ENCODE results near the gene TNKS1BP1.
"Not testable (repeated sequence)": the region's sequence is repeated elsewhere in the genome, so short reads cannot be mapped to it uniquely, and the experiment has no call there.

TNKS1BP1 gene

GRCh38 chr11:57353036-57353435 is 28.3 kb upstream of the TNKS1BP1 start:
- DNase-seq, result no peak

GRCh38 chr11:57349491-57350274 is 24.9 kb upstream of the TNKS1BP1 start:
- DNase-seq, result peak; percentile 37

- DNase-seq, result no peak
Measured at GRCh38 chr11:57348636-57349313, 24.0 kb upstream of the TNKS1BP1 start.

GRCh38 chr11:57348052-57348451 is 23.3 kb upstream of the TNKS1BP1 start:
- DNase-seq, result no peak

- no peak for DNase-seq
Measured at GRCh38 chr11:57347336-57347735, 22.6 kb upstream of the TNKS1BP1 start.

- DNase-seq, result peak; percentile 60
Measured at GRCh38 chr11:57345555-57346211, 20.9 kb upstream of the TNKS1BP1 start.

- DNase-seq, result no peak
Measured at GRCh38 chr11:57344826-57345225, 20.1 kb upstream of the TNKS1BP1 start.

- no peak for DNase-seq
Measured at GRCh38 chr11:57343825-57344224, 19.1 kb upstream of the TNKS1BP1 start.

GRCh38 chr11:57342702-57343101 is 17.9 kb upstream of the TNKS1BP1 start:
- no peak for DNase-seq

- no peak for DNase-seq
Measured at GRCh38 chr11:57341250-57341808, 16.6 kb upstream of the TNKS1BP1 start.

GRCh38 chr11:57340039-57340615 is 15.4 kb upstream of the TNKS1BP1 start:
- no peak for DNase-seq

- DNase-seq, result no peak
Measured at GRCh38 chr11:57339328-57339727, 14.6 kb upstream of the TNKS1BP1 start.

GRCh38 chr11:57338142-57338541 is 13.4 kb upstream of the TNKS1BP1 start, which contains the start of gene P2RX3:
Gene P2RX3, plus strand, starts transcription at chr11:57338352. Its CDS starts 199 bp downstream, at chr11:57338551.
- DNase-seq, result no peak

GRCh38 chr11:57336856-57337255 is 12.1 kb upstream of the TNKS1BP1 start:
- not testable (repeated sequence) for DNase-seq

- DNase-seq, result no peak
Measured at GRCh38 chr11:57336111-57336666, 11.4 kb upstream of the TNKS1BP1 start.

GRCh38 chr11:57335343-57336110 is 10.8 kb upstream of the TNKS1BP1 start, which contains the start of gene SSRP1:
Gene SSRP1, minus strand, starts transcription at chr11:57335892. Its CDS starts 771 bp downstream, at chr11:57335121.
- peak; percentile 90 for DNase-seq

- DNase-seq, result no peak
Measured at GRCh38 chr11:57335023-57335342, 10.2 kb upstream of the TNKS1BP1 start.

GRCh38 chr11:57332694-57333440 is 8.1 kb upstream of the TNKS1BP1 start:
- DNase-seq, result no peak

GRCh38 chr11:57331720-57332119 is 7.0 kb upstream of the TNKS1BP1 start:
- no peak for DNase-seq

GRCh38 chr11:57330029-57330428 is 5.3 kb upstream of the TNKS1BP1 start:
- no peak for DNase-seq

- DNase-seq, result no peak
Measured at GRCh38 chr11:57327721-57328120, 3.0 kb upstream of the TNKS1BP1 start.

All from CD4-positive, alpha-beta T cell treated with Interferon gamma for 1 hour (primary cell).